Cardiac muscle cell (in vitro differentiated cells and primary cell): ENCODE measurements around the gene THAP3. TPM values are rescaled to one million over a fixed set of nuclear protein-coding genes. Genes with fewer than 3 reads are reported as not detected.
"Not testable (repeated sequence)": the region's sequence is repeated elsewhere in the genome, so short reads cannot be mapped to it uniquely, and the experiment has no call there.

Experiments
- DNase-seq, 2 donors: peaks; one replicate each; pipeline versions ENCODE4 v3.0.0 to v3.0.0-alpha.2; 2010 to 2017; ENCODE audit warnings: low read depth in 1 of 2, low spot score in 1 of 2
- H3K27ac ChIP-seq: fragments of 200-600 bp; sonication (generic); 2 replicates; pipeline ENCODE4 v1.5.1; 2016
- H3K27me3 ChIP-seq: fragments of 200-600 bp; sonication (generic); 2 replicates; pipeline ENCODE4 v1.6.0; 2016; ENCODE audit warnings: control low read depth
- H3K36me3 ChIP-seq: fragments of 200-600 bp; sonication (generic); 2 replicates; pipeline ENCODE4 v1.5.1; 2016; ENCODE audit warnings: control low read depth
- H3K4me1 ChIP-seq: fragments of 200-600 bp; sonication (generic); 2 replicates; pipeline ENCODE4 v1.8.1; 2017; ENCODE audit warnings: low read depth, mild to moderate bottlenecking, mixed run types
- H3K4me3 ChIP-seq: fragments of 200-600 bp; sonication (generic); 2 replicates; pipeline ENCODE4 v1.5.1; 2016; ENCODE audit warnings: mild to moderate bottlenecking
- H3K9me3 ChIP-seq: fragments of 200-600 bp; sonication (generic); 2 replicates; pipeline ENCODE4 v1.5.1; 2017; ENCODE audit warnings: low read depth, mild to moderate bottlenecking, control low read depth
- CTCF ChIP-seq: IDR thresholded peaks from 2 replicates; pipeline ENCODE4 v1.5.1; 2012; ENCODE audit warnings: low read depth, mild to moderate bottlenecking, low read length
- polyA plus RNA-seq: library from polyadenylated mRNA; unstranded; fragments of >200 nt; fragmentation: Nextera tagmentation; extraction: Ambion mirVana; gene quantifications from 2 replicates; pipeline ENCODE4 v1.2.1, GENCODE V29; 2016
- total RNA-seq: library from RNA; depleted of rRNA; stranded (reverse); fragments of >200 nt; gene quantifications from 2 replicates; pipeline ENCODE4 v1.2.3, GENCODE V29; 2016

Gene THAP3
- total and polyA plus RNA-seq, 2 experiments from 2014 or later, result 35.1 to 55.5 TPM

GRCh38 chr1:6638226-6638625 lies 13.6 kb downstream of the THAP3 start:
- TF ChIP-seq CTCF, result no peak
- Histone ChIP-seq H3K9me3 (no peaks in the 10 kb centered on the region), H3K36me3 (peaks cover 62% of the 10 kb centered on the region), H3K27me3 (no peaks in the 10 kb centered on the region), H3K4me3 (no peak overlapping the region), H3K4me1 (no peaks in the 10 kb centered on the region), H3K27ac (no peak overlapping the region)
- DNase-seq, result peak in 1 of 2 donors; percentile 69

DNA sequence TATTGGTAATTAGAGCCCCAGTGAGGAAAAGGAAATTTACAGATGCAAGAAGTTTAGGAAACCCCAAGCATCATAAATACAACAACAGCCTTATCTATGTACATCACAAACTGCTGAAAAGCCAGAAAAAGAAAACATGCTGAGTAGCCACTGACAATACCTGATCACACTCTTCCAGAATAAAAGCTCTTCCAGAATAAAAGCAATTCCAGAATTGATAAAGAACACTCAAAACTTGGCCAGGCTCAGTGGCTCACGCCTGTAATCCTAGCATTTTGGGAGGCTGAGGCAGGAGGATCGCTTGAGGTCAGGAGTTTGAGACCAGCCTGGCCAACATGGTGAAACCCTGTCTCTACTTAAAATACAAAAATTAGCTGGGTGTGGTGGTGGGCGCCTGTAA lies 16.2 kb downstream of the THAP3 start:
- not testable (repeated sequence) for H3K4me3 ChIP-seq, H3K27me3 ChIP-seq, H3K9me3 ChIP-seq, H3K27ac ChIP-seq, DNase-seq, H3K4me1 ChIP-seq
- peaks cover 56% of the 10 kb centered on the region for H3K36me3 ChIP-seq

DNA sequence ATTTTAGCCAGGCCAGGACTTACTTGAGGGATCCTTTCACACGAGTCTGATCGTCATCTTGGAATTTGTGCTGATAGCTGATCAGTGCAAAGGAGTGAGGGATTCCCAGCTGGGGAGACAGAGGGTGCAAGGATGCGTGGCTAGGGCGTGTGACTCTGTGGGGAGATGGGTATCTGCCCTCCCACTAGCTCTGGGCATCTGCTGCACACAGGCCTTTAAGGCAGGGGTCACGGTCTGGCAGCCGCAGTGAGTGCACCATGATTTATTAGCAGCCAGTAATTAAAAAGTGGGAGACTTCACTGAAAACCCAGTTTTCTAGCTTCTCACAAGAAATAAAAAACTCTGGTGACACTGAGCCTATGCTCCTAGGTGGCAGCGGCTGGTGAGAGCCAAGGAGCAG lies 20.4 kb downstream of the THAP3 start:
- Histone ChIP-seq H3K4me1 (no peaks in the 10 kb centered on the region), H3K36me3 (peaks cover 26% of the 10 kb centered on the region), H3K27me3 (no peaks in the 10 kb centered on the region), H3K4me3 (no peak overlapping the region), H3K27ac (no peak overlapping the region), H3K9me3 (no peaks in the 10 kb centered on the region)
- DNase-seq, result no peak
- no peak for TF ChIP-seq CTCF

- H3K36me3 ChIP-seq, result peaks cover 15% of the 10 kb centered on the region
- H3K4me1 ChIP-seq, result no peaks in the 10 kb centered on the region
- DNase-seq, result peak; percentile 66 to 70
- peak; percentile 70 for TF ChIP-seq CTCF
- H3K9me3 ChIP-seq, result no peaks in the 10 kb centered on the region
- no peaks in the 10 kb centered on the region for H3K27me3 ChIP-seq
- no peak overlapping the region for H3K4me3 ChIP-seq
- no peak overlapping the region for H3K27ac ChIP-seq
These were observed 22.0 kb downstream of the THAP3 start for GRCh38 chr1:6646499-6647148.

DNA sequence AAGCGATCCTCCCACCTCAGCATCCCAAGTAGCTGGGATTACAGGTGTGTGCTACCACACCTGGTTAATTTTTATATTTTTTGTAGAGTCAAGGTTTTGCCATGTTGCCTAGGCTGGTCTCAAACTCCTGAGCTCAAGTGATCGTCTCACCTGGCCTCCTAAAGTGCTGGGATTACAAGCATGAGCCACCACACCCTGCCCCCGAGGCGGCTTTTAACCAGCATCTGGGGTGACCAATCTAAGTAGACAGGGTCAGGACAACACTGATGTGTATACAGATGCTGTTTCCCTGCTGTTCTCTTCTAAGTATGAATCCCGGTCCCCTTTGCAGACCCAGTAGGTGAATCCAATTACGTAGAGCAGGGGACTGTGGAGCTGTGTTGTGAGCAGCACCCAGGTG lies 23.9 kb downstream of the THAP3 start:
- Histone ChIP-seq H3K36me3 (peaks cover 13% of the 10 kb centered on the region), H3K27me3 (no peaks in the 10 kb centered on the region), H3K4me1 (no peaks in the 10 kb centered on the region), H3K4me3 (no peak overlapping the region), H3K9me3 (no peaks in the 10 kb centered on the region), H3K27ac (no peak overlapping the region)
- no peak for DNase-seq
- no peak for TF ChIP-seq CTCF

- TF ChIP-seq CTCF, result no peak
- Histone ChIP-seq H3K36me3 (peaks cover 7% of the 10 kb centered on the region), H3K4me1 (no peaks in the 10 kb centered on the region), H3K4me3 (no peak overlapping the region), H3K27ac (no peak overlapping the region), H3K9me3 (no peaks in the 10 kb centered on the region), H3K27me3 (no peaks in the 10 kb centered on the region)
- no peak for DNase-seq
These were observed 27.2 kb downstream of the THAP3 start for GRCh38 chr1:6651909-6652308.
